Neural cell (in vitro differentiated cells): ENCODE results near the gene RGS12. TPM values are rescaled to one million over a fixed set of nuclear protein-coding genes. Genes with fewer than 3 reads are reported as not detected.

Source experiments
- H2AFZ ChIP-seq: fragments of 200-600, 300-800 bp; sonication (generic), shearing (Covaris generic); 2 replicates; pipeline ENCODE4 v1.6.0; 2014; ENCODE audit warnings: low read depth, mild to moderate bottlenecking, antibody characterized with exemption, low read length, moderate library complexity
- H3F3A ChIP-seq: fragments of 200-600 bp; shearing (Covaris generic); 2 replicates; pipeline ENCODE4 v1.6.1; 2016; ENCODE audit warnings: mild to moderate bottlenecking, moderate library complexity, mixed read lengths, antibody characterized with exemption, low read length; ENCODE audit not compliant: insufficient read depth, poor library complexity, severe bottlenecking
- H3K27ac ChIP-seq: fragments of 200-600, 300-800 bp; sonication (generic), shearing (Covaris generic); 2 replicates; pipeline ENCODE4 v1.5.1; 2014; ENCODE audit warnings: mild to moderate bottlenecking, low read length, moderate library complexity
- H3K27me3 ChIP-seq: fragments of 300-800, 200-600 bp; sonication (generic), shearing (Covaris generic); 2 replicates; pipeline ENCODE4 v1.6.0; 2014; ENCODE audit warnings: mild to moderate bottlenecking, low read depth, low read length, moderate library complexity; ENCODE audit not compliant: insufficient read depth
- H3K36me3 ChIP-seq: fragments of 300-800, 200-600 bp; sonication (generic), shearing (Covaris generic); 2 replicates; pipeline ENCODE4 v1.5.1; 2014; ENCODE audit warnings: mild to moderate bottlenecking, antibody characterized with exemption, low read length, moderate library complexity; ENCODE audit not compliant: insufficient read depth
- H3K4me2 ChIP-seq: fragments of 300-800, 200-600 bp; sonication (generic), shearing (Covaris generic); 2 replicates; pipeline ENCODE4 v1.6.0; 2014; ENCODE audit warnings: mild to moderate bottlenecking, low read length
- H3K4me3 ChIP-seq: fragments of 300-800, 200-600 bp; sonication (generic), shearing (Covaris generic); 2 replicates; pipeline ENCODE4 v1.5.1; 2014; ENCODE audit warnings: mild to moderate bottlenecking, low read length, moderate library complexity
- H3K79me2 ChIP-seq: fragments of 200-600 bp; shearing (Covaris generic); replicated peaks from 2 replicates; pipeline ENCODE4 v1.6.0; 2014; ENCODE audit warnings: mild to moderate bottlenecking, low read length, moderate library complexity; ENCODE audit not compliant: insufficient read depth
- H3K9ac ChIP-seq: fragments of 300-800, 200-600 bp; sonication (generic), shearing (Covaris generic); 2 replicates; pipeline ENCODE4 v1.6.1; 2016; ENCODE audit warnings: mild to moderate bottlenecking, low read length, mixed read lengths
- H3K9me2 ChIP-seq: fragments of 200-600 bp; shearing (Covaris generic); 2 replicates; pipeline ENCODE4 v1.6.1; 2016; ENCODE audit warnings: mild to moderate bottlenecking, low read length, mixed read lengths; ENCODE audit not compliant: insufficient read depth
- H3K9me3 ChIP-seq: fragments of 200-600, 300-800 bp; sonication (generic), shearing (Covaris generic); 2 replicates; pipeline ENCODE4 v1.6.1; 2016; ENCODE audit warnings: mild to moderate bottlenecking, mixed run types, low read length, moderate library complexity, mixed read lengths
- H4K20me1 ChIP-seq: fragments of 200-600 bp; shearing (Covaris generic); 2 replicates; pipeline ENCODE4 v1.6.1; 2016; ENCODE audit warnings: mild to moderate bottlenecking, mixed run types; ENCODE audit not compliant: insufficient read depth
- CTCF ChIP-seq: fragments of 450-650 bp; IDR thresholded peaks from 2 replicates; pipeline ENCODE4 v1.5.1; 2014; ENCODE audit warnings: antibody characterized with exemption, mild to moderate bottlenecking, moderate library complexity; ENCODE audit not compliant: poor library complexity, severe bottlenecking
- EP300 ChIP-seq: fragments of 450-650 bp; conservative IDR thresholded peaks from 2 replicates; pipeline ENCODE4 v1.6.1; 2014; ENCODE audit warnings: antibody characterized with exemption, mild to moderate bottlenecking, moderate library complexity; ENCODE audit not compliant: poor library complexity, severe bottlenecking
- EZH2 ChIP-seq: fragments of 200-600, 300-800 bp; shearing (Covaris generic), sonication (generic); IDR thresholded peaks from 2 replicates; pipeline ENCODE4 v1.6.1; 2014; ENCODE audit warnings: antibody characterized with exemption, low read length, borderline replicate concordance, mild to moderate bottlenecking; ENCODE audit not compliant: insufficient read depth, poor library complexity, severe bottlenecking
- MXI1 ChIP-seq: fragments of 450-650 bp; conservative IDR thresholded peaks from 2 replicates; pipeline ENCODE4 v1.6.1; 2014; ENCODE audit warnings: antibody characterized with exemption, mild to moderate bottlenecking; ENCODE audit not compliant: poor library complexity, severe bottlenecking
- POLR2AphosphoS5 ChIP-seq: IDR thresholded peaks from 2 replicates; pipeline ENCODE4 v1.6.1; 2012
- RAD21 ChIP-seq: fragments of 450-650 bp; conservative IDR thresholded peaks from 2 replicates; pipeline ENCODE4 v1.6.1; 2014; ENCODE audit warnings: antibody characterized with exemption, mild to moderate bottlenecking, moderate library complexity
- REST ChIP-seq: IDR thresholded peaks from 2 replicates; pipeline ENCODE4 v1.6.1; 2012; ENCODE audit warnings: borderline replicate concordance
- SMC3 ChIP-seq: fragments of 450-650 bp; conservative IDR thresholded peaks from 2 replicates; pipeline ENCODE4 v1.6.1; 2014; ENCODE audit warnings: antibody characterized with exemption, mild to moderate bottlenecking, moderate library complexity; ENCODE audit not compliant: poor library complexity
- TAF1 ChIP-seq: IDR thresholded peaks from 2 replicates; pipeline ENCODE4 v1.6.1; 2012; ENCODE audit warnings: low read depth
- polyA plus RNA-seq: library from polyadenylated mRNA; depleted of rRNA; stranded (reverse); fragments of >200 nt; gene quantifications from 2 replicates; pipeline ENCODE4 v1.2.3, GENCODE V29; 2014

RGS12 gene
- polyA plus RNA-seq, 1 donor from 2014 or later, result 66.4 TPM

GRCh38 chr4:3305610-3306371 is 13.0 kb downstream of the RGS12 start:
- H3K79me2 ChIP-seq, result peaks cover 51% of the 10 kb centered on the region
- H3K4me2 ChIP-seq, result no peak overlapping the region

GRCh38 chr4:3306450-3306849 is 13.6 kb downstream of the RGS12 start:
- H3K27ac ChIP-seq, result no peak overlapping the region
- TF ChIP-seq MXI1 (no peak), EZH2 (no peak), SMC3 (no peak), POLR2AphosphoS5 (no peak), CTCF (no peak), TAF1 (no peak), RAD21 (no peak)

More at GRCh38 chr4:3305610-3306371, 13.0 kb downstream of the RGS12 start:
- no peak overlapping the region for H2AFZ ChIP-seq
- no peaks in the 10 kb centered on the region for H3K9me3 ChIP-seq
- no peaks in the 10 kb centered on the region for H3F3A ChIP-seq
- H3K27ac ChIP-seq, result no peak overlapping the region
- no peaks in the 10 kb centered on the region for H3K36me3 ChIP-seq
- H3K9me2 ChIP-seq, result no peaks in the 10 kb centered on the region
- H3K9ac ChIP-seq, result no peak overlapping the region
- H4K20me1 ChIP-seq, result no peaks in the 10 kb centered on the region
- no peak for TF ChIP-seq TAF1
- TF ChIP-seq EP300, result no peak
- no peak for TF ChIP-seq REST
- no peak for TF ChIP-seq RAD21
- no peak for TF ChIP-seq EZH2
- no peak for TF ChIP-seq SMC3
- TF ChIP-seq CTCF, result no peak
- no peak for TF ChIP-seq POLR2AphosphoS5
- TF ChIP-seq MXI1, result no peak
- no peak overlapping the region for H3K4me3 ChIP-seq
- H3K27me3 ChIP-seq, result no peaks in the 10 kb centered on the region

More at GRCh38 chr4:3306450-3306849, 13.6 kb downstream of the RGS12 start:
- Histone ChIP-seq H3K4me2 (no peak overlapping the region), H3F3A (no peaks in the 10 kb centered on the region), H3K36me3 (no peaks in the 10 kb centered on the region), H3K27me3 (no peaks in the 10 kb centered on the region), H3K4me3 (no peak overlapping the region), H3K9ac (no peak overlapping the region), H2AFZ (no peak overlapping the region), H3K79me2 (peaks cover 45% of the 10 kb centered on the region), H4K20me1 (no peaks in the 10 kb centered on the region), H3K9me3 (no peaks in the 10 kb centered on the region), H3K9me2 (no peaks in the 10 kb centered on the region)
